Fibroblast of lung (primary cell): ENCODE measurements around the gene ZMYND19. TPM values are rescaled to one million over a fixed set of nuclear protein-coding genes. Genes with fewer than 3 reads are reported as not detected.

Experiments used
- DNase-seq, 2 donors: peaks; one replicate each; pipeline versions ENCODE4 v3.0.0 to v3.0.0-alpha.2; 2010; ENCODE audit warnings: low read depth in 2 of 2
- H2AFZ ChIP-seq: 2 replicates; pipeline ENCODE4 v1.5.1; 2012; ENCODE audit warnings: low read length, control low read depth, inconsistent platforms
- H3K27ac ChIP-seq: 2 replicates; pipeline ENCODE4 v1.5.1; 2011; ENCODE audit warnings: low read length, control low read depth; ENCODE audit not compliant: insufficient read depth
- H3K27me3 ChIP-seq: 2 replicates; pipeline ENCODE4 v1.5.1; 2011; ENCODE audit warnings: mild to moderate bottlenecking, low read length; ENCODE audit not compliant: control insufficient read depth, insufficient read depth
- H3K36me3 ChIP-seq: 2 replicates; pipeline ENCODE4 v1.5.1; 2011; ENCODE audit warnings: low read length; ENCODE audit not compliant: control insufficient read depth, insufficient read depth
- H3K4me1 ChIP-seq: 2 replicates; pipeline ENCODE4 v1.5.1; 2011; ENCODE audit warnings: low read length; ENCODE audit not compliant: control insufficient read depth, insufficient read depth; ENCODE audit errors: extremely low read depth
- H3K4me2 ChIP-seq: 2 replicates; pipeline ENCODE4 v1.5.1; 2011; ENCODE audit warnings: low read length, control low read depth; ENCODE audit not compliant: insufficient read depth; ENCODE audit errors: extremely low read depth
- H3K4me3 ChIP-seq, 4 experiments: fragments of 200-600 bp in 1 of 4; sonication (generic) in 1 of 4; replicated peaks in 1 of 4; 2 replicates each; pipeline ENCODE4 v1.5.1; 2011 to 2016; ENCODE audit warnings: low read length in 4 of 4, low read depth in 3 of 4, mild to moderate bottlenecking in 3 of 4, control low read depth in 2 of 4, inconsistent platforms in 1 of 4, mixed read lengths in 1 of 4; ENCODE audit not compliant: insufficient read depth in 1 of 4; ENCODE audit errors: control extremely low read depth in 1 of 4
- H3K79me2 ChIP-seq: 2 replicates; pipeline ENCODE4 v1.5.1; 2012; ENCODE audit warnings: mild to moderate bottlenecking, low read length, inconsistent platforms; ENCODE audit not compliant: control insufficient read depth, insufficient read depth
- H3K9ac ChIP-seq: 2 replicates; pipeline ENCODE4 v1.5.1; 2011; ENCODE audit warnings: mild to moderate bottlenecking, low read length, control low read depth; ENCODE audit not compliant: insufficient read depth
- H3K9me3 ChIP-seq: 2 replicates; pipeline ENCODE4 v1.5.1; 2012; ENCODE audit warnings: low read depth, low read length; ENCODE audit not compliant: control insufficient read depth, insufficient read depth
- H4K20me1 ChIP-seq: 2 replicates; pipeline ENCODE4 v1.5.1; 2011; ENCODE audit warnings: low read length; ENCODE audit not compliant: control insufficient read depth, insufficient read depth; ENCODE audit errors: extremely low read depth
- CTCF ChIP-seq, 2 donors: IDR thresholded peaks in 1 of 2; conservative IDR thresholded peaks in 1 of 2; 1 replicate in 1 of 2; 2 replicates in 1 of 2; pipeline ENCODE4 v1.5.1; 2011 to 2012; ENCODE audit warnings: low read length in 2 of 2, control low read depth in 1 of 2, inconsistent platforms in 1 of 2, low read depth in 1 of 2, mild to moderate bottlenecking in 1 of 2
- EZH2 ChIP-seq: IDR thresholded peaks from 2 replicates; pipeline ENCODE4 v1.5.1; 2012; ENCODE audit warnings: low read length, control low read depth, mild to moderate bottlenecking; ENCODE audit errors: missing control alignments
- polyA plus RNA-seq, 2 donors: library from polyadenylated mRNA; depleted of rRNA in 1 of 2; stranded (reverse) in 1 of 2; unstranded in 1 of 2; fragments of >200 nt; gene quantifications; 2 replicates each; pipeline ENCODE4 v1.2.1, GENCODE V29; 2011 to 2012; ENCODE audit warnings: missing spikeins in 1 of 2
- total RNA-seq: library from RNA; depleted of rRNA; stranded (reverse); fragments of >200 nt; gene quantifications from 2 replicates; pipeline ENCODE4 v1.2.1, GENCODE V29; 2014

Gene ZMYND19
- total and polyA plus RNA-seq, 2 donors (not counting 1 experiment from before 2014, with no cell fraction given) = 11.2 to 12.7 TPM

DNA sequence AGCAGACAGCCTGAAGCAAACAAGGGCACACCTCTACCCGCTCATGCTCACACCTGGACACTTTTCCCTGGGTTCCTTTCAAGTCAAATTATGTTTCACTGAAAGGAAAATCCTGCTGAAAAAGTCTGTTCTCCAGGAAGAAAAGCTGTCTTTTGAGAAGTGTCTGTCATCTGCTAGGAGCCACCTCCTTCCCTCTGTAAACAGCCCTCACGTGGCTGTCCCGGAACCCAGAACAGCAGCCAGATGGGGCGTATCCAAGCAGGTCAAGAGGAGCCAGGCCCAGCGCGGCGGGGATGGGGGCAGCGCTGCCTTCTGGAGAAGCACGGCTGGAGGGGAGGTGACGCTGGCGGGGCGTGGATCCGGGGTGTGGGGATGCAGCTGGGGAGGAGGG, 40.1 kb downstream of the ZMYND19 start, which contains the start of gene PNPLA7:
TSS of gene PNPLA7 (minus strand) at position 172 of the 391 bp plus-strand sequence. CDS start 205 bp downstream, outside the sequence.
- H3K27me3 ChIP-seq = no peaks in the 10 kb centered on the region
- H3K4me1 ChIP-seq = peaks cover 6% of the 10 kb centered on the region
- peak within 1 kb of the TSS; percentile 50 for H3K27ac ChIP-seq
- peak; percentile 60 to 75 for DNase-seq
- peaks cover 5% of the 10 kb centered on the region for H3K36me3 ChIP-seq
- H3K9ac ChIP-seq = peak within 1 kb of the TSS; percentile 53
- peak within 1 kb of the TSS; percentile 45 to 66 (median 62) for H3K4me3 ChIP-seq
- no peaks in the 10 kb centered on the region for H3K9me3 ChIP-seq
- peaks cover 4% of the 10 kb centered on the region for H3K79me2 ChIP-seq
- TF ChIP-seq CTCF (conservative IDR thresholded peaks at IDR 0.05 in 1 of 2, IDR thresholded peaks at IDR 0.05 in 1 of 2; ENCODE audit: low read depth in 1 of 2, low read length in 2 of 2) (no peak), EZH2 (no peak)
- peak within 1 kb of the TSS; percentile 19 for H2AFZ ChIP-seq
- peak within 1 kb of the TSS; percentile 54 for H3K4me2 ChIP-seq
- no peaks in the 10 kb centered on the region for H4K20me1 ChIP-seq

GRCh38 chr9:137547687-137548543, 42.4 kb downstream of the ZMYND19 start:
- H4K20me1 ChIP-seq = no peaks in the 10 kb centered on the region
- no peak overlapping the region for H3K4me3 ChIP-seq
- H3K27me3 ChIP-seq = no peaks in the 10 kb centered on the region
- peaks cover 6% of the 10 kb centered on the region for H3K4me1 ChIP-seq
- no peak for DNase-seq
- H3K9me3 ChIP-seq = no peaks in the 10 kb centered on the region
- TF ChIP-seq EZH2 (no peak), CTCF (conservative IDR thresholded peaks at IDR 0.05 in 1 of 2, IDR thresholded peaks at IDR 0.05 in 1 of 2; ENCODE audit: low read depth in 1 of 2, low read length in 2 of 2) (no peak)
- H2AFZ ChIP-seq = no peak overlapping the region
- no peak overlapping the region for H3K27ac ChIP-seq
- no peak overlapping the region for H3K9ac ChIP-seq
- H3K36me3 ChIP-seq = no peaks in the 10 kb centered on the region
- H3K79me2 ChIP-seq = peaks cover 4% of the 10 kb centered on the region
- H3K4me2 ChIP-seq = peak overlapping the region; percentile 13

- Histone ChIP-seq H3K27me3 (no peaks in the 10 kb centered on the region), H3K9me3 (no peaks in the 10 kb centered on the region), H3K9ac (no peak overlapping the region), H3K4me2 (no peak overlapping the region), H3K4me1 (peaks cover 1% of the 10 kb centered on the region), H3K36me3 (no peaks in the 10 kb centered on the region), H3K79me2 (no peaks in the 10 kb centered on the region), H3K27ac (no peak overlapping the region), H4K20me1 (no peaks in the 10 kb centered on the region), H3K4me3 (no peak overlapping the region), H2AFZ (no peak overlapping the region)
- peak; percentile 14 to 32 for DNase-seq
- TF ChIP-seq CTCF (conservative IDR thresholded peaks at IDR 0.05 in 1 of 2, IDR thresholded peaks at IDR 0.05 in 1 of 2; ENCODE audit: low read depth in 1 of 2, low read length in 2 of 2) = no peak
- no peak for TF ChIP-seq EZH2
These were observed 45.2 kb downstream of the ZMYND19 start for GRCh38 chr9:137545123-137545522.
